CD4-positive, CD25-positive, alpha-beta regulatory T cell (primary cell): ENCODE data around the gene TMEM134. TPM values are rescaled to one million over a fixed set of nuclear protein-coding genes. Genes with fewer than 3 reads are reported as not detected.

ENCODE experiments used
- ATAC-seq, 2 donors: fragments of 150-1000 bp; cut with Tn5 transposase; one replicate each; pipeline ENCODE4 v1.10.0; 2021; ENCODE audit warnings: low read depth in 2 of 2, moderate number of reproducible peaks in 2 of 2, moderate library complexity in 1 of 2
- DNase-seq, 3 donors: peaks; one replicate each; pipeline versions ENCODE4 v3.0.0 to v3.0.0-alpha.2; 2012 to 2022; ENCODE audit warnings: mixed read lengths in 1 of 3
- H3K27ac ChIP-seq: one replicate; pipeline ENCODE4 v1.7.0; 2013; ENCODE audit warnings: mild to moderate bottlenecking, low read length; ENCODE audit not compliant: insufficient read depth, poor library complexity, severe bottlenecking
- H3K27me3 ChIP-seq: one replicate; pipeline ENCODE4 v1.7.0; 2013; ENCODE audit warnings: low read length; ENCODE audit not compliant: control insufficient read depth, insufficient read depth
- H3K36me3 ChIP-seq: one replicate; pipeline ENCODE4 v1.7.0; 2013; ENCODE audit warnings: mild to moderate bottlenecking, low read length, moderate library complexity; ENCODE audit not compliant: control insufficient read depth, insufficient read depth
- H3K4me1 ChIP-seq: 2 replicates; pipeline ENCODE4 v1.7.0; 2013; ENCODE audit warnings: mild to moderate bottlenecking, low read length; ENCODE audit not compliant: insufficient read depth, control insufficient read depth, poor library complexity, severe bottlenecking
- H3K4me3 ChIP-seq: one replicate; pipeline ENCODE4 v1.7.0; 2013; ENCODE audit warnings: low read depth, mild to moderate bottlenecking, low read length, moderate library complexity
- H3K9me3 ChIP-seq, 2 experiments: 1 replicate in 1 of 2; 2 replicates in 1 of 2; pipeline ENCODE4 v1.7.0; 2013; ENCODE audit warnings: low read length in 2 of 2, mild to moderate bottlenecking in 1 of 2, moderate library complexity in 1 of 2; ENCODE audit not compliant: control insufficient read depth in 2 of 2
- H3K27ac Mint-ChIP-seq, 3 donors: one replicate each; pipeline ENCODE4 v1.8.0; 2020 to 2022; ENCODE audit warnings: mild to moderate bottlenecking in 3 of 3, mixed read lengths in 3 of 3, moderate library complexity in 2 of 3
- H3K27me3 Mint-ChIP-seq: one replicate; pipeline ENCODE4 v1.8.0; 2022; ENCODE audit warnings: mild to moderate bottlenecking, mixed read lengths
- H3K36me3 Mint-ChIP-seq: one replicate; pipeline ENCODE4 v1.8.0; 2020; ENCODE audit warnings: mixed read lengths
- H3K4me1 Mint-ChIP-seq, 4 donors: one replicate each; pipeline ENCODE4 v1.8.0; 2020 to 2022; ENCODE audit warnings: mixed read lengths in 4 of 4, mild to moderate bottlenecking in 1 of 4
- H3K4me3 Mint-ChIP-seq, 4 donors: one replicate each; pipeline ENCODE4 v1.8.0; 2020 to 2022; ENCODE audit warnings: mild to moderate bottlenecking in 4 of 4, mixed read lengths in 4 of 4, moderate library complexity in 3 of 4
- H3K9me3 Mint-ChIP-seq, 7 donors: one replicate each; pipeline ENCODE4 v1.8.0; 2020 to 2022; ENCODE audit warnings: mixed read lengths in 7 of 7, mild to moderate bottlenecking in 3 of 7, moderate library complexity in 2 of 7
- polyA plus RNA-seq, 4 donors: library from polyadenylated mRNA; unstranded; fragments of 300-500 nt; fragmentation: Illumina TruSeq; gene quantifications; one replicate each; pipeline ENCODE4 v1.2.3, GENCODE V29; 2021
- total RNA-seq: library from RNA; stranded (reverse); gene quantifications from one replicate; pipeline ENCODE4 v1.2.3, GENCODE V29; 2022

Gene TMEM134
- total and polyA plus RNA-seq, 5 donors from 2014 or later, result 48.7 to 228 (median 158) TPM

- Mint-ChIP-seq H3K36me3 (no peaks in the 10 kb centered on the region), H3K4me3 (peak overlapping the region in 1 of 4 donors; percentile 53)
- H3K27ac ChIP-seq, result no peak overlapping the region
Observed at GRCh38 chr11:67449116-67449844, 19.8 kb downstream of the TMEM134 start.

GRCh38 chr11:67448220-67448609 is 20.8 kb downstream of the TMEM134 start:
- no peak for ATAC-seq
- DNase-seq, result no peak
- peak overlapping the region; percentile 60 to 97 (median 79) for H3K27ac Mint-ChIP-seq
- Histone ChIP-seq H3K27ac (peak overlapping the region; percentile 48), H3K27me3 (no peaks in the 10 kb centered on the region), H3K4me1 (peaks cover 61% of the 10 kb centered on the region), H3K9me3 (no peaks in the 10 kb centered on the region), H3K36me3 (no peaks in the 10 kb centered on the region), H3K4me3 (no peak overlapping the region)
- H3K4me1 Mint-ChIP-seq, result peaks cover 5 to 64% (median 36%) of the 10 kb centered on the region in 4 donors
- peaks cover 0 to 2% (median 0%) of the 10 kb centered on the region in 7 donors for H3K9me3 Mint-ChIP-seq
- H3K27me3 Mint-ChIP-seq, result no peaks in the 10 kb centered on the region
- H3K4me3 Mint-ChIP-seq, result peak overlapping the region in 2 of 4 donors; percentile 44 to 78
- no peaks in the 10 kb centered on the region for H3K36me3 Mint-ChIP-seq

More at GRCh38 chr11:67449116-67449844, 19.8 kb downstream of the TMEM134 start:
- Mint-ChIP-seq H3K27me3 (no peaks in the 10 kb centered on the region), H3K27ac (peak overlapping the region; percentile 7 to 97 (median 54)), H3K9me3 (no peaks in the 10 kb centered on the region), H3K4me1 (peaks cover 5 to 57% (median 32%) of the 10 kb centered on the region in 4 donors)
- Histone ChIP-seq H3K36me3 (no peaks in the 10 kb centered on the region), H3K27me3 (no peaks in the 10 kb centered on the region), H3K4me3 (no peak overlapping the region), H3K9me3 (no peaks in the 10 kb centered on the region), H3K4me1 (peaks cover 51% of the 10 kb centered on the region)
- no peak for ATAC-seq
- no peak for DNase-seq

- Histone ChIP-seq H3K9me3 (no peaks in the 10 kb centered on the region), H3K27me3 (no peaks in the 10 kb centered on the region), H3K36me3 (no peaks in the 10 kb centered on the region), H3K27ac (peak overlapping the region; percentile 94), H3K4me1 (peaks cover 86% of the 10 kb centered on the region), H3K4me3 (no peak overlapping the region)
- Mint-ChIP-seq H3K36me3 (no peaks in the 10 kb centered on the region), H3K27me3 (no peaks in the 10 kb centered on the region), H3K9me3 (peaks cover 0 to 2% (median 0%) of the 10 kb centered on the region in 7 donors), H3K4me3 (peak overlapping the region; percentile 83 to 91 (median 89)), H3K27ac (peak overlapping the region; percentile 96 to 97 (median 97)), H3K4me1 (peaks cover 11 to 82% (median 48%) of the 10 kb centered on the region in 4 donors)
- DNase-seq (no peak), ATAC-seq (no peak)
Observed at GRCh38 chr11:67445515-67445914, 23.5 kb downstream of the TMEM134 start.

- no peaks in the 10 kb centered on the region for H3K36me3 ChIP-seq
- H3K36me3 Mint-ChIP-seq, result no peaks in the 10 kb centered on the region
- H3K4me1 Mint-ChIP-seq, result peaks cover 11 to 85% (median 51%) of the 10 kb centered on the region in 4 donors
- peak overlapping the region; percentile 57 to 94 (median 74) for H3K4me3 Mint-ChIP-seq
- H3K27ac ChIP-seq, result peak overlapping the region; percentile 94
- H3K9me3 ChIP-seq, result no peaks in the 10 kb centered on the region
- no peak for ATAC-seq
- no peak for DNase-seq
- no peak overlapping the region for H3K4me3 ChIP-seq
- H3K9me3 Mint-ChIP-seq, result peaks cover 0 to 2% (median 0%) of the 10 kb centered on the region in 7 donors
- peaks cover 97% of the 10 kb centered on the region for H3K4me1 ChIP-seq
- H3K27me3 Mint-ChIP-seq, result no peaks in the 10 kb centered on the region
- peak overlapping the region; percentile 50 to 90 (median 89) for H3K27ac Mint-ChIP-seq
- H3K27me3 ChIP-seq, result no peaks in the 10 kb centered on the region
Observed at GRCh38 chr11:67442504-67443404, 26.3 kb downstream of the TMEM134 start.

DNA sequence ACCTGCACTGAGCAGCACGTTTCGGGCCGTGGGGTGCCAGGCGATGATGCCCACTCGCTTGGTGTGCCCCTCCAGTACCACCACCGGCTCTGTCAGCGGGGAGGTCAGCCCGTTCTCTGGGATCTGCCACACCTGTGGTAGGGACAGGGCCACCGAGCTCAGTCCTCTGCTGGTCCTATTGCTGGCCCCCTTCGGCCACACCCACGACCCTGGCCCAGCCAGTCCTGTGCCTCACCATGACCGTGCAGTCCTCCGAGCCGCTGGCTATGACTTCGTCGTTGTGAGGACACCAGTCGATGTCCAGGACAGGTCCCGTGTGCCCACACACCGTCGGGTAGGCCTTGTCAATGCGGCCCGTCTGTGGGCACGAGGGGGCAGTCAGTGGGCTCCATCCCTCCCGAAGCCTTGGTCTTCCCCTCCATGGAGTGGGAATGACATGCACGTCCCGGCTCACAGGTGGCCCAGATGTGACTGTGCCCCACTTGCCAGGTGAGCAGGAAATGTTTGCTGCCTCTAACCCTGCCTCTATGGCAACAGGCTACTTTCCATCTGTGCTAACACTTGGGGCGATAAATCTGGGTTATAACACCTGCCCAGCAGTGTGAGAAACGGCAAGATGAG is 27.2 kb downstream of the TMEM134 start:
- peak overlapping the region; percentile 57 to 94 (median 74) for H3K4me3 Mint-ChIP-seq
- peak overlapping the region; percentile 94 for H3K27ac ChIP-seq
- peaks cover 11 to 79% (median 48%) of the 10 kb centered on the region in 4 donors for H3K4me1 Mint-ChIP-seq

DNA sequence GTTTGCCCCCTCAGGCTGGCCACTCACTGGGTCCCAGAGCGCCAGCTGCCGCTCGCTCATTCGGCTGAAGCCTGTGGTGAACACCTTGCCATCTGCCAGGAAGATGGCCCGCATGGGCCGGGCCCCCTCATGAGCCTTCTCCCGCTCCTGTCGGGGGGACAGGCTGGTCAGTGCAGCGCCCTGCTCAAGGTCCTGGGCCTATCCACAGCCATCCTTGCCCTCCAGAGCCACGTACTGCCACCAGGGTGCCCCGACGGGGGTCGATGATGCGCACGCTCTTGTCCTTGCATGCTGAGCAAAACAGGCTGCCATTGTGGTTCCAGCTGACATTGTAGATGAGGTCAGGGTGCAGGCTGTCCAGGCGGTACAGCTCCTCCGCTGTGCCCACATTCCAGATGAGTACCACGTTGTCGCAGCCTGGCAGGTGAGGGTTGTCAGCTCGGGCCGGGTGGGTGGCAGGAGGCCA is 27.9 kb downstream of the TMEM134 start:
- no peaks in the 10 kb centered on the region for H3K27me3 Mint-ChIP-seq
- DNase-seq (peak in 1 of 3 donors; percentile 33), ATAC-seq (no peak)
- H3K9me3 ChIP-seq, result no peaks in the 10 kb centered on the region
- peak overlapping the region; percentile 94 for H3K27ac ChIP-seq
- H3K4me1 ChIP-seq, result peaks cover 93% of the 10 kb centered on the region
- peak overlapping the region; percentile 76 to 94 (median 92) for H3K27ac Mint-ChIP-seq
- peaks cover 7 to 77% (median 44%) of the 10 kb centered on the region in 4 donors for H3K4me1 Mint-ChIP-seq
- peaks cover 5% of the 10 kb centered on the region for H3K36me3 Mint-ChIP-seq
- H3K4me3 ChIP-seq, result no peak overlapping the region
- H3K9me3 Mint-ChIP-seq, result peaks cover 0 to 2% (median 0%) of the 10 kb centered on the region in 7 donors
- H3K4me3 Mint-ChIP-seq, result peak overlapping the region; percentile 53 to 99 (median 66)
- no peaks in the 10 kb centered on the region for H3K36me3 ChIP-seq
- no peaks in the 10 kb centered on the region for H3K27me3 ChIP-seq

More for the DNA sequence above, 27.2 kb downstream of the TMEM134 start:
- peak overlapping the region; percentile 76 to 90 (median 89) for H3K27ac Mint-ChIP-seq
- Histone ChIP-seq H3K27me3 (no peaks in the 10 kb centered on the region), H3K36me3 (no peaks in the 10 kb centered on the region), H3K9me3 (no peaks in the 10 kb centered on the region), H3K4me1 (peaks cover 93% of the 10 kb centered on the region), H3K4me3 (no peak overlapping the region)
- ATAC-seq (no peak), DNase-seq (peak in 2 of 3 donors; percentile 43 to 54)
- H3K9me3 Mint-ChIP-seq, result peaks cover 0 to 2% (median 0%) of the 10 kb centered on the region in 7 donors
- H3K36me3 Mint-ChIP-seq, result peaks cover under 1% of the 10 kb centered on the region
- no peaks in the 10 kb centered on the region for H3K27me3 Mint-ChIP-seq
